AG04450 (cell line): ENCODE data around the gene LGI1. TPM values are rescaled to one million over a fixed set of nuclear protein-coding genes. Genes with fewer than 3 reads are reported as not detected.

ENCODE experiments used
- CTCF ChIA-PET: fragments of 300-600, 350-600 bp; formaldehyde crosslinking; extraction: SDS; loops from one replicate; lab custom pipeline; 2022; ENCODE audit warnings: antibody characterized with exemption, inconsistent platforms; lab: Charles Lee
- POLR2A ChIA-PET: fragments of 350-600 bp; formaldehyde crosslinking; extraction: SDS; loops from one replicate; lab custom pipeline; 2021; ENCODE audit warnings: antibody characterized with exemption, inconsistent platforms; lab: Yijun Ruan, JAX
- DNase-seq: peaks from one replicate; pipeline ENCODE4 v3.0.0-alpha.2; 2011; ENCODE audit warnings: low read depth, low spot score
- H3K27ac ChIP-seq: one replicate; pipeline ENCODE4 v1.5.1; 2012; ENCODE audit warnings: low read depth, low read length, control low read depth
- H3K27me3 ChIP-seq: one replicate; pipeline ENCODE4 v1.6.0; 2012; ENCODE audit warnings: low read length; ENCODE audit not compliant: control insufficient read depth, insufficient read depth
- H3K4me3 ChIP-seq: 2 replicates; pipeline ENCODE4 v1.5.1; 2011; ENCODE audit warnings: mild to moderate bottlenecking, low read depth, low read length, control low read depth
- H3K9me3 ChIP-seq: 2 replicates; pipeline ENCODE4 v1.5.1; 2012; ENCODE audit warnings: low read length; ENCODE audit not compliant: control insufficient read depth, insufficient read depth
- polyA minus RNA-seq: library from RNA; depleted of rRNA, polyadenylated mRNA; stranded (reverse); fragments of >200 nt; gene quantifications from 2 replicates; pipeline ENCODE4 v1.2.3, GENCODE V29; 2011; rRNA and poly(A)+ RNA removed
- polyA plus RNA-seq: library from polyadenylated mRNA; depleted of rRNA; stranded (reverse); fragments of >200 nt; gene quantifications from 2 replicates; pipeline ENCODE4 v1.2.3, GENCODE V29; 2011; rRNA removed
- TF ChIP-seq, protein P1 (sequence below): IDR thresholded peaks from 2 replicates; pipeline ENCODE4 v1.5.1; 2011; ENCODE audit warnings: low read depth, low read length, control low read depth, inconsistent platforms

LGI1 gene
- polyA plus RNA-seq, result not detected in 2 replicates
- polyA minus RNA-seq, result not detected in 2 replicates

DNA sequence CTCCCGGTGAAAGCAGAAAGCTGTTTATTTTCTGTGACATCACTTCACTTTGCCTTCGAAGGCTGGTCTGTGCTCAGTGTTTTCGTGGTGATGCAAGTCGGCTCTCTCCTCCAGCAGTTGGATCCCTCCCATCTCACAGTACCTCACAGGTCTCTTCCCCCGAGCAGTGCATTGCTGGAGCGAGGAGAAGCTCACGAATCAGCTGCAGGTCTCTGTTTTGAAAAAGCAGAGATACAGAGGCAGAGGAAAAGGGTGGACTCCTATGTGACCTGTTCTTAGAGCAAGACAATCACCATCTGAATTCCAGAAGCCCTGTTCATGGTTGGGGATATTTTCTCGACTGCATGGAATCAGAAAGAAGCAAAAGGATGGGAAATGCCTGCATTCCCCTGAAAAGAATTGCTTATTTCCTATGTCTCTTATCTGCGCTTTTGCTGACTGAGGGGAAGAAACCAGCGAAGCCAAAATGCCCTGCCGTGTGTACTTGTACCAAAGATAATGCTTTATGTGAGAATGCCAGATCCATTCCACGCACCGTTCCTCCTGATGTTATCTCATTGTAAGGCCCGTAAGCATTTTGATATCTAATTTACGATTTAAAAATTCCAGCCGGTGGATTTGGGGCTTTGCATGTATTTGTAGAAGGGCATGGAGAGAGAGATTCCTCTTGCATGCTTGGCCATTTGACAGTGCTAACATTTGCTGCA lies at the start of gene LGI1:
TSS of gene LGI1 (plus strand) at position 136 of the 707 bp plus-strand sequence. CDS start at position 345, 209 bp downstream.
- TF ChIP-seq, protein P1, sequence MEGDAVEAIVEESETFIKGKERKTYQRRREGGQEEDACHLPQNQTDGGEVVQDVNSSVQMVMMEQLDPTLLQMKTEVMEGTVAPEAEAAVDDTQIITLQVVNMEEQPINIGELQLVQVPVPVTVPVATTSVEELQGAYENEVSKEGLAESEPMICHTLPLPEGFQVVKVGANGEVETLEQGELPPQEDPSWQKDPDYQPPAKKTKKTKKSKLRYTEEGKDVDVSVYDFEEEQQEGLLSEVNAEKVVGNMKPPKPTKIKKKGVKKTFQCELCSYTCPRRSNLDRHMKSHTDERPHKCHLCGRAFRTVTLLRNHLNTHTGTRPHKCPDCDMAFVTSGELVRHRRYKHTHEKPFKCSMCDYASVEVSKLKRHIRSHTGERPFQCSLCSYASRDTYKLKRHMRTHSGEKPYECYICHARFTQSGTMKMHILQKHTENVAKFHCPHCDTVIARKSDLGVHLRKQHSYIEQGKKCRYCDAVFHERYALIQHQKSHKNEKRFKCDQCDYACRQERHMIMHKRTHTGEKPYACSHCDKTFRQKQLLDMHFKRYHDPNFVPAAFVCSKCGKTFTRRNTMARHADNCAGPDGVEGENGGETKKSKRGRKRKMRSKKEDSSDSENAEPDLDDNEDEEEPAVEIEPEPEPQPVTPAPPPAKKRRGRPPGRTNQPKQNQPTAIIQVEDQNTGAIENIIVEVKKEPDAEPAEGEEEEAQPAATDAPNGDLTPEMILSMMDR, result no peak
- no peak for DNase-seq
- peaks cover 55% of the 10 kb centered on the region for H3K27me3 ChIP-seq
- H3K4me3 ChIP-seq, result no peak within 1 kb of the TSS
- H3K27ac ChIP-seq, result no peak within 1 kb of the TSS
- ChIA-PET CTCF (interaction anchor here (1.4 kb wide), 2 partner anchors 12 to 13 kb away, joined by 3 read pairs; no protein-coding TSS in a partner anchor), POLR2A (interaction anchor here (0.7 kb wide), 1 partner anchor 11 kb away, joined by 3 read pairs; no protein-coding TSS in a partner anchor)
- no peaks in the 10 kb centered on the region for H3K9me3 ChIP-seq

DNA sequence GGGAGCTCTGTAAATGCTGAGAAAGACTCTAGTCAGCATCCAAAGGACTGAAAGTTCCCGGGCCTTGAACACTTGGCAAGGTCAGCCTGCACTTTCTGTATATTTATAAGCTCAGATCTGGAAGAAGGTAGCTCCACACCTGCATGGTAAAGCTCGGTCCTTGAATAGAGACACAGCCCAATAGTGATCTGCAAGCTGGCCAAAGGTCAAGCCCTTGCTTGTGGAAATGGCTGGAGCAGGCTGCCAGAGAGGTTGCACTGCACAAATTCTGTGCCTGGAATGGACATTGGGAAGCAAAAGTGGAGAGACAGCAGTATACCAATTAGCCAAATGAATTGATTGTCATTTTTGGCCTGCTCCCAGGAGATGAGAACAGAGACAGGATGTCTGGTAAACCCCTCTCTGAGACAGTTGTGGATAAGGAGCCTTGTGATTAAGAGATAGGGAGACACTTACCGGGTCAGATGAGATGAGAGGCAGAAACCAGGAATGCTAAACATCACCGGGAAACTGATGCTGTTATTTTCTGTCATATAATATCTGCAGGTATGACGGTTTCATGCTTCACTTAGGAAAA lies 47.3 kb upstream of the LGI1 start:
- H3K9me3 ChIP-seq, result no peaks in the 10 kb centered on the region
- POLR2A ChIA-PET, result no interaction called here
- no peak overlapping the region for H3K4me3 ChIP-seq
- CTCF ChIA-PET, result no interaction called here
- no peak for DNase-seq
- no peak overlapping the region for H3K27ac ChIP-seq
- TF ChIP-seq, protein P1, result no peak
- peaks cover 18% of the 10 kb centered on the region for H3K27me3 ChIP-seq

DNA sequence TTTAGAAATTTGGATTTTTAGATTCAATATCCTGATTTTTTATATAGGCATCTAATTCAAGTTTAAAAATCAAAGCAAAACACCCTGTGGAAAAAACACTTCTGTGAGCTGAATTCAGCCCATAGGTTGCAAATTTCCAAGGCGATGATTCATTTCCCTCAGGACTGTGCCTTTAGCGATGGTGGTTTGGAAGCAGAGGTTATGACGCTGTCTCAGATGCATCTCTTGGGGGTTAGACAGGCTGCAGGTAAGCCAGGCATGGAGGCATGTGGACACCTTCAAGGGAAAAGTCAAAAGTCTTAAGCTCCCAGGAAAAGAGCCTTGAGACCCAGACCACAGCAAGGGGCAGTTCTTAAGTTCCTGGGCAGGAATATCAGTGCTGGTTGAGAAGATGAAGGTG lies 45.8 kb upstream of the LGI1 start:
- no peaks in the 10 kb centered on the region for H3K9me3 ChIP-seq
- no peak overlapping the region for H3K4me3 ChIP-seq
- ChIA-PET POLR2A (no interaction called here), CTCF (interaction anchor here (1.5 kb wide), 1 partner anchor 104 kb away, joined by 4 read pairs; no protein-coding TSS in a partner anchor)
- TF ChIP-seq, protein P1, result no peak
- DNase-seq, result no peak
- H3K27me3 ChIP-seq, result peaks cover 12% of the 10 kb centered on the region
- H3K27ac ChIP-seq, result no peak overlapping the region

DNA sequence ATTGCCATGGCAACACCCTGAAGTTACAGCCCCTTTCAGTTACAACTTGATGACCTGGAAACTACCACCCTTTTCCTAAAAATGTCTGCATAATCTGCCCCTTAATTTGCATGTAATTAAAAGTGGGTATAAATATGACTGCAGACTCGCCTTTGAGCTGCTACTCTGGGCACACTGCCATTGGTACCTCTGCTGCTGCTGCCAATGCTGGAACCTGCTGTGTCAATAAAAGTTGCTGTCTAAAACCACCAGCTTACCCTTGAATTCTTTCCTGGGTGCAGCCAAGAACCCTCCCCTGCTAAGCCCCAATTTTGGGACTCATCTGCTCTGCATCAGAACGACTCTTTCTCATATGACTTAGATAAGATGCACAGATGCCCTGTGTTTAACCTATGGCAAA lies 45.1 kb upstream of the LGI1 start:
- H3K4me3 ChIP-seq, result no peak overlapping the region
- TF ChIP-seq, protein P1, result no peak
- ChIA-PET POLR2A (no interaction called here), CTCF (interaction anchor here (0.6 to 1.5 kb wide), 3 partner anchors 103 to 356 kb away, joined by 3 to 4 read pairs (median 3); no protein-coding TSS in a partner anchor)
- no peak for DNase-seq
- H3K9me3 ChIP-seq, result no peaks in the 10 kb centered on the region
- H3K27me3 ChIP-seq, result peaks cover 11% of the 10 kb centered on the region
- H3K27ac ChIP-seq, result no peak overlapping the region

DNA sequence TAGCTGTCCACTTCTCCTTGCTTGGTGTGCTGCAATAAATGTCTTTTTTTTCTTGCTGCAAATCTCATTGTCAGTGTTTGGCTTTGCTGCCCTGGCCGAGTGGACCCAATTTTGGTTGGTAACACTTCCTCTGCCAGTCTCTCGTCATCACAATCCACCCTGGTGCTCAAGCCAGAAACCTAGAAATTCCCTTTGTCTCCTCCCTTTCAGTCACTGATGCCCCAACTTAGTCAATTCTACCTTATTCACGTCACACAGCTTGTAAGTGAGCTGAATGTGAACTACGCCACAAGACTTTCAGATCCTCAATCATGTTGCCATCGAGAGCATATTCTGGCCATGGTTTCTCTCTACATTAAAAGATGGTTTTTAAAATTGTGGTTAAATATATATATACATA lies 42.4 kb upstream of the LGI1 start:
- Histone ChIP-seq H3K9me3 (no peaks in the 10 kb centered on the region), H3K27ac (no peak overlapping the region), H3K27me3 (peaks cover 9% of the 10 kb centered on the region), H3K4me3 (no peak overlapping the region)
- DNase-seq, result no peak
- CTCF ChIA-PET, result no interaction called here
- POLR2A ChIA-PET, result no interaction called here
- TF ChIP-seq, protein P1, result no peak
